Muscle of arm (tissue), 14 donors: ENCODE measurements around the gene TRIM10. TPM values are rescaled to one million over a fixed set of nuclear protein-coding genes. Genes with fewer than 3 reads are reported as not detected.

ENCODE experiments used
- DNase-seq: peaks from one replicate; pipeline ENCODE4 v3.0.0-alpha.2; 2013
- long read RNA-seq, 11 donors: transcript quantifications; one replicate each; lab custom pipeline, GENCODE V29; 2026
- polyA plus RNA-seq, 12 donors: library from polyadenylated mRNA; unstranded; fragments of 120-200 nt; gene quantifications; one replicate each; pipeline ENCODE4 v1.2.1, GENCODE V29; 2013; ENCODE audit not compliant: insufficient read length in 12 of 12

Gene TRIM10, protein sequence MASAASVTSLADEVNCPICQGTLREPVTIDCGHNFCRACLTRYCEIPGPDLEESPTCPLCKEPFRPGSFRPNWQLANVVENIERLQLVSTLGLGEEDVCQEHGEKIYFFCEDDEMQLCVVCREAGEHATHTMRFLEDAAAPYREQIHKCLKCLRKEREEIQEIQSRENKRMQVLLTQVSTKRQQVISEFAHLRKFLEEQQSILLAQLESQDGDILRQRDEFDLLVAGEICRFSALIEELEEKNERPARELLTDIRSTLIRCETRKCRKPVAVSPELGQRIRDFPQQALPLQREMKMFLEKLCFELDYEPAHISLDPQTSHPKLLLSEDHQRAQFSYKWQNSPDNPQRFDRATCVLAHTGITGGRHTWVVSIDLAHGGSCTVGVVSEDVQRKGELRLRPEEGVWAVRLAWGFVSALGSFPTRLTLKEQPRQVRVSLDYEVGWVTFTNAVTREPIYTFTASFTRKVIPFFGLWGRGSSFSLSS
- 1 to 10 TPM in 1 of 12 donors, under 1 TPM in 9, not detected in 2; 0.15 to 1.9 (median 0.45) TPM for polyA plus RNA-seq
- long read RNA-seq, donor 1, partial matches to known transcripts = 9 of 9 reads
- long read RNA-seq, donor 1, other reads (novel, unspliced or antisense) = 0 of 9 reads
- long read RNA-seq, donor 2 = 0 reads
- long read RNA-seq, donor 3 = 0 reads
- long read RNA-seq, donor 4, partial matches to known transcripts = 0 of 1 reads
- long read RNA-seq, donor 4, other reads (novel, unspliced or antisense) = 0 of 1 reads
- long read RNA-seq, donor 5 = 0 reads
- long read RNA-seq, donor 6 = 0 reads
- long read RNA-seq, donor 7 = 0 reads
- long read RNA-seq, donor 8 = 0 reads
- long read RNA-seq, donor 9 = 0 reads
- long read RNA-seq, donor 10 = 0 reads
- long read RNA-seq, donor 11 = 0 reads

DNA sequence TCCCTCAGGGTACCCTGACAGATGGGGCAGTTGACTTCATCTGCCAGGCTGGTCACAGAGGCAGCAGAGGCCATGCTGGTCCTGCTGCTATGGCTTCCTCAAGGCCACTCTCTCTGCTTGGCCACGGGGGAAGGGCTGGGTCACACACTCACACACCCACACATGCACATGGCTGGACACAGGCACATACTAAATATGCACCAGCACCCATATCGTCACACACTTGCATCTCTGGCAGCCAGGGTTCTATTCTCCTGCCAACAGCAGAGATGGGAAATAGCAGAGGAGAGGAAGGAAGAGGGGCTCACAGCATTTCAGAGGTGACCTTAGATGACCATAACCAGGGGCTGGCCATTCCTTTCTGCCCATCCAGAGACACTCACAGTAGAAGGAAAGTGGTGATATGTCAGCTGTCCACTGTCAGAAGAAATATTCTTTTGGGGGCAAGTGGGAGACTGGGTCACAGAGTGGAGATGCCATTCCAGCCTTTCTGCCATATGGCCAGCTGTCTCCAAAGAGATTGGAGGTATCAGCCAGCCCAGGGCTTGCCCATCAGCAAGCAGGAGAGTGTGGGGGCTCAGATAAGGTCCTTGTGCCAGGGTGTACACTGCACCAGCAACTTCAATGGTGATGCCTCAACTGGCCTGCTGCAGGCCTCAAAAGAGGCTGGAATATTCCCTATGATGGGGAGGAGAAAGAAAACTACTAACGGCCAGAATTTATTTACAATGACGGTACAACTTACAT lies at the start of gene TRIM10:
Gene TRIM10 (minus strand): TSS at position 427 of the 747 bp plus-strand sequence. CDS start 353 bp downstream, at position 74.
- no peak for DNase-seq

DNA sequence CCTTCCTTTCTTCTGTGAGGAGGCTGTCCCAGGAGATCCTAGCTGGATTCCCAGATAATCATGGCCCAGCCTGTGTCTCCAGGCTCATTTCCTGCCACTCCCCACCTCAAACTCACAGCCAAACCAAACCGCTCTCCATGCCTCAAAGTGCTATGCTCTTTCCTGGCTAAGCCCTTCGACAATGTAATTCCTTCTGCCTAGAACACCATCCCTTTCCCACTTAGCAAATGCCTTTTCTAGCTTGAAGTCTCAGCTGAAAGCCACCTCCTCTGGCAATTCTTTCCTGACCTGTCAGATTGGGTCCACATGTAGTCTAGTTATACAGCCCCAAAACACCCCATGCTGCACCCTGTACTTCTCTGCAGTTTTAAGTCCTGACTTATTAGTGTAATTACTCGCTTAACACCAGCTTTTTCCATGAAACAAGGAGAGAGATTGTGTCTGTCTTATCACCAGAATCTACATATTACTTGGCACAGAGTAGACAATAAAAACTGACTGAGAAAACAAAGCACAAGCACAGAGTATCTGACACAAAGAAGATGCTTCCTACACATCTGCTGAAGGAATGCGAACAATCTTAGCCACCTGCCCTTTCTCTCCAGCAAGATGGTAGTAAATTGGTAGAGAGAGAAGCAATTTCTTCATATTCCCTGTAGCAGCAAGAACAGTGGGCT lies 46.7 kb upstream of the TRIM10 start:
- DNase-seq = no peak

DNA sequence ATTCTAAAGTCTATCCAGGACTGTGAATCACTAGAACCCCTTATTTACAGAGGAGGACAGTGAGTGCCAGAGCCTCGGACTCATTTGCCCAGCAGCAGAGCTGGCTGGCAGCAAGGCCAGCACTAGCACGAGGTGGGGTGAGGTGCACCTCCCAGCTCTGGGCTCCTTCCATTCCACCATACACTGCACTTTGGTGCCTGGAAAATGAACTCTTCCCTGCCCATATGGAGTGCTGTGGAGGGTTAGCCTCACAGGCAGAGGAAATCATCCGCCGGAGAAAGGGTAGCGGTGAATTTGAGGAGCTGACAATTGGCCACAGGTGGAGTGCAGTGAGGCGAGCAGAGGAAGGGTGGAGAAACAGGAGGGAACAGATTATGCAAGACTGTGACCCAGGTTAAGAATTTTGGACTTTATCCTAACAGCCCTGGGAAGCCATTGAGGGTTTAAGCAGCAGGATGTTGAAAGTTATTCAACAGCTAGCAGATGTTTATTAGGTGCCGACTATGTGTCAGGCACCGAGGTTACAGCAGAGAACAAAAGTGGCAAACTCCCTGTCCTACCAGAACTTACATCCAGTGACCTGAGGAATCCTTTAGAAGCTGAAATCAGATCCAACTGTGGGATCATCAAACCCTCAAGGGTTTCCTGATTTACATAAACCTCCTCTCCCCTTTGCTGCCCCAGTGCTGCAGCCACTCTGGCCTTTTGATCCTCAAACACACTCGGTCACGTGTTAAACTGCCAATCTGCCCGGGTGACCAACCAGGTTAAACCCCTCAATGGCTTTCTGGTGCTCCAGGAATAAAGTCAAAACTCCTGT lies 46.0 kb upstream of the TRIM10 start:
- DNase-seq = no peak

DNA sequence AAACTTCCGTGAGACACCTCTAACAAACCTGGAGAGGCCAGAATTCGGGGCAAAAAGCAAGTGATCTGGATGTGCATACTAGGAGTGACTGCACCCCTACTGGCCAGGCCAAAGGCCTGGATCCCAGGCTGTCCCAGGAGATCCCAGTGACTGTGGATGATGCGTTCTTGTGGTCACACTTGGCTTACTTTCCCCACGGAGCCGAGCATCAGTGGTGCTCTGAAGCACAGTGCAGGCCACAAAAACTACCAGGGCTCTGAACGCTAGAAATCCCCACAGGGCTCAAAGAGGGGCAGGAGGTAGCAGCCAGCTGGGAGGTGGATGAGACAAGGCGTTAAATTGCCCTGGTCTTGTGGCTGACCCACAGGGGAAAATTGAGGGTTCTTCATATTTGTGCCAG lies 45.1 kb upstream of the TRIM10 start:
- DNase-seq = no peak

DNA sequence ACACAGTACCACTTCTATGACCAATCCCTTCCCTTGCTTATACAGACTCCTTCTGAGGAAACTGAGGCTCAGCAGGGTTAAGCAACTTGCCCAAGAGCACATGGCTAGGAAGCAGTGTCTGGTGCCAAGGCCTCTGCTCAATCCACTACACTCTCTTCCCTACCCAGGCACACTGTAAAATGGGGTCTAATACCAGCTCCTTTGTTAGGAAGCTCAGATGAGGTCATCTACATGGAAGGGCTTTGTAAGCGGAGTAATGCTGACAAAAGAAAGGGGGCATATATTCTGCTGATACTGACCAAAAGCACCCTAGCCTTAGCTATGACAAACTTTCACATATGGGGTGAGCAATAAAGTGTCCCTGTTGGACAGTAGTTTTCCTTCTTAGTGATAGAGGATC lies 43.1 kb upstream of the TRIM10 start:
- DNase-seq = no peak

DNA sequence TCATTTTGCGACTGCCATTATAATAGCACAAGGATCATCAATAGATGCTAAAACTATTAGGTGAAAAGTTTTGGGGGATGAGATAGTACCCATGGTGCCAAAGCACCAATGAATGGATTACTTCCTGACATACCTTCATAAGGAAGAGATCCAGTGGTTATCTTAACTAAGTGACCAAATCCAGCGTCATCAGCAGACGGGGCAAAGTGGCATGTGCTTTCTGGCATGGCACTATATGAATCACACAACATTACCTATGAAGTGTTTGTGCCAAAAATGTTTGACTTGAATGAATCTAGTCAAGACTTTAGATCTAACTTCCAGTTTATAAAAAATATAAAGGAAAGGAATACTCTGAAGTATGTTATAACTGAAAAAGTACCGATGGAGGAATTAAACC lies 41.4 kb upstream of the TRIM10 start:
- DNase-seq = no peak

DNA sequence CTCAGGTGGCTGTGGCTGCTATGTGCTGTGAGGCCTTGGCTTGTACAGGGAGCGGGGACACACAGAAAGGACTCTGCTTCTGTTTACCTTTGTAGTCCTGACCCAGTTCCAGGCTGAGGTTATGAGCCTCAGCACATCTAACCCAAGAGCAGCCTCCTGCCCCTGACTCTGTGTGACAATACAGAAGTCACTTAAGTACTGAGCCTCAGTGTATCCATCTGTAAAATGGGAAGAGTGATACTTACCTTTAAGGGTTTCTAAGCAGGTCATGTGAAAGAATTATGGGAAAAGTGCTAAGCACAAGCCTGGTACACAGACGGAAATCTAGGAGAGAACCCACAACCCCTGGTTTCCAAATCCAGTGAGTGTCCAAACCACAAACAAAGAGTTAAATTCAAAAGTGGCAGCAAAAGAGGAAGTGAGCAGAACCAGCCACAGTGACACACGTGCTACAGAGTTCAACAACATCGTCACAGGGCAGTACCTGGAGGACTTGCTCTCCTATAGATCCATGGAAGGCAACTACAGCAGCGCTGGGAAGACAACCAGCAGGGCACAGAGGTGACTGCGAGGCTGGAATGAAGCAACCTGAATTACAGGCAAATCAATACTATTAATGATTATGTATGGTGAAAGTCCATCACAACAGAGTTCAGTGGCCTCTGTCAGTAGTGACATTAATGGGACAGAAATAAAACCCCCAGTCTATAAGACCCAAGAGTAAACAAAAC lies 39.7 kb upstream of the TRIM10 start:
- DNase-seq = no peak

DNA sequence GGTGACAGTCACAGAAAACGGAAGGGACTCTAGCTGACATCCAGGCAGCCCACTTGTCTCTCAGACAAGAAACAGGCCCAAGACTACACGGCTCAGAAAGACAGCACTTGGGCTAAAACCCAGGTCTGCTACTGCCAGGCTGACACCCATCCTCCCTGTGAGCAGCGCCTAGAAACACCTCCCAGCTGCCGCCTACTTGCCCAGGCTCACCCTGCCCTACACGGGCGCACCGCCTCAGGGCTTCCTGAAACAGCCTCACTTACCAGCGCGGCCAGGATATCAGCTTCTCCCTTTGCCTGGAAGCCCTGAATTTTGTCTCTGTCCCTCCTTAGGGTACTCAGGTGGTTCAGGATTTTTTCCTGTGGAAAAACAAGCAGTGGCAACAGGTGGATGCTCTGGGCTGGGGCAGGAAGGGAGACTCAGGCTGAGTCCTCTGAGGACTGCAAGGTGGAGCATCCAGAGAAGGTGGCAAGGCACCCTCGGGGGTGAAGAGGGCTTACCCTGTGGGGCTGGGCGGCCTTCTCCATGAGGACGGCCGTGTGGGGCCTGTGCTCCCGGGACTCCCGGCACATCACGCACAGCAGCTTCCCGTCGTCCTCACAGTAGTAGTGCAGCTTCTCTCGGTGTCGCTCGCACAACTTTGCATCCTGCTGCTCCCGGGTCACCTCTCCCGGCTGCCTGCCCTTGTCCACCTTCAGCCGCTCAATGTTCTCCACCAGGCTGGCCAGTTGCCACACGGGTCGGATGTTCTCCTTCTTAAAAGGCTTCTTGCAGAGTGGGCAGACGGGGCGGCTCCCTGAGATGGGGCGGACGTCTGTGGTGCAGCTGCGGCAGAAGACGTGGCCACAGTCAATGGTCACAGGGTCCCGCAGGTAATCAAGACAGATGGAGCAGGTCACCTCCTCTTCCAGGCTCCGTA lies 37.4 kb upstream of the TRIM10 start:
- DNase-seq = no peak

DNA sequence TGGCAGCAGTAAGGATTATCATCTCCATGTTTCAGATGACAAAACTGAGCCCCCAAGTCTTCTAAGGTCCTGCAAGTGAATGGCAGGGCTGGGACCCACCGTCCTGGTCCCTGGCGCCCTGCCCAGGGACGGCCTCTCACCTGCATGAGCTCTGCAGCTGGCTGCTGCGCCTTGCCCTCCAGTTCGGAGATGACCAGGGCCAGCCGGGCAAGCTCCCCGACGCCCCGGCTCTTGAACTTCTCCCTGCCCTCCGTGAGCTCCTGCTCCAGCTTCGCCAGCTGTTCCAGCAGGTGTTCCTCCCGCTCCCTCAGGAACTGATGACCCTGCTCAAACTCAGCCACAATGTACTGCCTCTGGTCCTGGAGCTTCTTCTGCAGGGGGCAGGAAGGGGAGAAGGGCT lies 35.4 kb upstream of the TRIM10 start:
- no peak for DNase-seq

DNA sequence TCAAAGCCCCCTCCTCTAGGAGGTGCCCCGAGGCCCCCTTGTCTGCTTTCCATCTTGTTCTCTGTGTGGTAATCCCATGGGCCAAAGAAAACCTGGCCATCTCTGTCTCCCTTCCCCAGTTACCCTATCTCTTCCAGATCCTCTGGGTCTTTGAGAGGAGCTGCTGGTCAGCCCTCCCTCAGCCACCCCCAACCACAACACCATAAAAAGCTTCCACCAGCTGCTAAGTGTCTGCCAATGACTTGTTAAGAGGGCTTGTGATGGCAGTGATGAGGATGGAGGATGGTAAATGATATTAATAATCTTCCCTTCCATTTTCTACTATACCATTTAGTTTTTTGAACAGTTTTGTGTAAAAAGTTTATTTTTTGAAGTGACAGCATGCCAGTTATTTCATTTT lies 34.9 kb upstream of the TRIM10 start:
- no peak for DNase-seq

DNA sequence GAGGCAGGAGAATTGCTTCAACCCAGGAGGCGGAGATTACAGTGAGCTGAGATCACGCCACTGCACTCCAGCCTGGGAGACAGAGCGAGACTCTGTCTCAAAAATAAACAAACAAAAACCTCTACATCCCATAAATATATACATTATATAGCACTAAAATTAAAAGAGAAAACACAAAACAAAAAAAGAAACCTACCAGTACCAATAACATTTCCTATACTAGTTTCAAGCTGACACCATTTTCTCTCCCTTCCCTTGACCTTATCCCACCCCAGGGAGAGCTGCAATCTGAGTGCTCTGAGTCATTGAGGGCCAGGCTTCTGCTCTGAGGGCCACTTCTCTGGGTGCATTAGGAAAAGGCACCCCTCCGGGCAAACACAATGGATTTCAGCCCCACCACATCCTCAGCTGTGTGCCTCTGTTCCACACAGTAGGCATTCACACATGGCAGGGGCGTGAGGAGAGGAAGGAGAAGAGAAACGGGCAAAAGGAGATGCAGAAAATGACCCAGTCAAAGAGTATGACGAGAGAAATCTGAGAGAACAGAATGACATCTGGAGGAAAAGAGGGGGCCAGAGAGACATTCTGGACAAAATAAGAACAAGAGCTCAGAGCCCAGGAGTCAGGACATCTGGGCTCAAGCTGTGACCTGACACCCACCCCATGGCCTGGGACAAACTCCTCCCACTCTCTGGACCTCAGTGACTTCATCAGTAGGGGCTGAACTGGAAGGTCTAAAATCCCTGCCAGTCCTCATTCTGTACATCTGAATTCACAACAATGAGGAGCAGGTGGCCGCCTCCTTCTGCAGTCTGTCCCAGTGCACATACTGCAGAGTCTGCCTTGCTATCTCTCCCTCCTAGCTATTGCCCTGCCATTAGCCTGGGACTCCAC lies 34.0 kb upstream of the TRIM10 start:
- DNase-seq = no peak

DNA sequence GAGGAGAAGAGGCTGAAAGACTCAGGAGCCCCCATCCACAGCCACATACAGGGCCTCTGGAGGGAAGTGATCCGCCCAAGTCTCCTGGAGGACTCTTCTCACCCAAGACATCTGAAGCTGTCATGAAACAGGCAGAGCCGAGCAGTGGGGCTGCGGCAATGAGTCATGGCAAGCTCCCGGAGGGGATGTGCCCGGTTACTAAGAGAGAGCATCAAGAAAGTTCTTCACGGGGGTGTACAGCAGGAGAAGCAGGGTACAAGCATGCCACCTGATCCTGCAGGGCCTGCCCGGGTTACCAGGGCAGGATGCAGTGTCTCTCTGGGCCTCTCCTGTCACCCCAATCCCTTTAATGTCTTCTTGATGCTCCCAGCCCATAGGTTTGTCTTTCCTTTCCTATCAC lies 31.1 kb upstream of the TRIM10 start:
- DNase-seq = no peak

DNA sequence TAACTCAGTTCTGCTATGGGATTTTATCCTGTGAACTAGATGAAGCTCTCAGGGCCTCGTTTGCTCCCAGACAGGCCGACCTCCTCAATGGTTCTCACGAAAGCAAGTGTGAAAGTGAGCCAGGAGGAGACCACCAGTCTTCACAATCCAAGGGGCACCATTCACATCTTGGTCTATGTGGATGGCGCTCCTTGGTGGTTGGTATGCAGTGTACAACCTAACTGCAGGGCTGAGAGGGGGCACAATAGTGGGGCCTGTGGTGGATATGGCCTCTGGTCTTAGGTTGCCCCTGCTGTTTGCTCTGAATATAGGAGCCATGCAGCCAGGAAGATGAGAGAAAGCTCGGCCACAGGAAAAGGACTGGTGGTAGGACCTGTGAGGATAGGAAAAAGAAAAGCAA lies 27.5 kb upstream of the TRIM10 start:
- no peak for DNase-seq

DNA sequence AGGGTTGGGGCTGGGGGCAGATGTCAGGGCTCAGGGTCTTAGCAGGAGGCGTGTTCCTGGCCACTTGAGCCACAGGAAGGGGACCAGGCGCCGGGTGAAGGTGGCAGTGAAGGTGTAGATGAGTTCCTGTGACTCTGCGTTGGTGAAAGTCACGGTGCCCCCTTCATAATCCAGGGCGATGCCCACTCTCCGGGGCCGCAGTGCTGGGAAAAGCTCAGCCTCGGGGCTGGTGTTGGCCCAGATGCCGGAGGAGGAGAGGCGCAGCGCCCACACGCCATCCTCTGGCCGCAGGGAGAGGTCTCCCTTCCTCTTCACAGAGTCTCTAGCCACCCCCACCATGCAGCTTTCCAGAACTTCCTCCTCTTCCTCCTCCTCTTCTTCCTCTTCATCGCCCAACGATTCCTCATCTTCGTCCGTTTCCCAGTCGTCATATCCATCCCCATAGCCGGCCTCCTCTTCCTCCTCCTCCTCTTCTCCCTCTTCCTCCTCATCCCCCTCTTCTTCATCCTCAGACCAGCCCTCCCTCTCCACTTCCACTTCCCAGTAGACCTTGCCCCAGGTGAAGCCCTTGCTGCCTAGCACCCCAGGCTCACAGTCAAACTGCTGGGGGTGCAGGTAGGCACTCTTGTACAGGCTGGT lies 25.0 kb upstream of the TRIM10 start:
- no peak for DNase-seq

DNA sequence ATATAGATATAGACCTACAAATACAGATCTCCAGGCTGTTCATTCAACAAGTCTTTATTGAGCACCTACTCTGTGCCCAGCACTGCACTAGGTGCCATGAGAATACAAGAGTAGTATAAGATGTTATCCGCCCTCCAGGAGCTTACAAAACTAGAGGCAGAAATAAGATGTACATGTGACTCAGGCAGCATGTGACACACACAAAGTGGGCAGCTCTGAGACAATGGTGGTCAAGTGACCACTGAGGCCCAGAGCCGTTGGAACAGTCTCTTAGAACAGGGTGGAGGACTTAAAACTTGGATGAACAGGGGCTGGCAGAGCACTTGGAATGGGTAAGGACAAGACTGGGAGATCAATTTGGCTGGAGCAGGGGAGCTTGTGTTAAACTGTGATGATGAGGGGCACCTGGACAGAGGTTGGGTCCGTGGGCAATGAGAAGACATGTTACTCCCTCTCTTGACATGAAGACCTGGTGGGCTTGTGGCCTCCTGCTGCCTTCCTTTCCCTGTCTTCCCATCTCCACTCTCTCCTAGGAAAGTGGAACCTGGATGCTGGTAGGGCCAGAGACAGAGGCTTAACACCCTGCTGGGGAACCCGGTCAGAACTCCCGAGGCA lies 23.5 kb upstream of the TRIM10 start:
- no peak for DNase-seq

DNA sequence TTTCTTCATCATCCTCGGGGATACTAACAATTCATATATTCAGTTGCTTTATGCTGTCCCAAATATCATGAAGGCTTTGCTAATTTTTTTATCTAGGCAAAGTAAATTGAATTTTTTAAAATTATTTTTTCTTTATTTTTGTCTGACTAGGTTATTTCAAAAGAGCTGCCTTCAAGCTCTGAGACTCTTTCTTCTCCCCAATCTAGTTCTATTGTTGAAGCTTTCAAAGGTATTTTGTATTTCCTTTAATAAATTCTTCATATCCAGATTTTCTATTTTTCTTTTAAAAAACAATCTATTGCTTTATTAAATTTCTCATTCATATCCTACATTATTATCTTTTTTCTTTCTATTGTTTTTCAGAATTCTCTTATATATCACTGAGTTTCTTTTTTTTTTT lies 19.1 kb upstream of the TRIM10 start:
- no peak for DNase-seq

DNA sequence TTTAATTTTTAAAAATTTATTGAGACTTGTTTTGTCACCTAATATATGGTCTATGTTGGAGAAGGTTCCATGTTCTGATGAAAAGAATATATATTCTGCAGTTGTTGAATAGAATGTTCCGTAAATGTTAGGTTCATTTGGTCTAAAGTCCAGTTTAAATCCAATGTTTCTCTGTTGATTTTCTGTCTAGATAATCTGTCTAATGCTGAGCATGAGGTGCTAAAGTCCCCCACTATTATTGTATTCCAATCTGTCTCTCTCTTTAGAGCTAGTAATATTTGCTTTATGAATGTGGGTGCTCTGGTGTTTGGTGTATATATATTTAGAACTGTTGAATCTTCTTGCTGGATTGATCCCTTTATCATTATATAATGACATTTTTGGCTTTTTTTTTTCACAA lies 17.8 kb upstream of the TRIM10 start:
- no peak for DNase-seq
